Measurements from ENCODE around the gene NFKBIE. TPM values are rescaled to one million over a fixed set of nuclear protein-coding genes. Genes with fewer than 3 reads are reported as not detected.

Gene NFKBIE
- total and polyA plus RNA-seq, 9 of the 15 experiments (the other 6 are each of a cell fraction or from before 2014, with no cell fraction given), result 2.1 to 16.4 (median 11.7) TPM

GRCh38 chr6:44257025-44257752 is 8.2 kb downstream of the NFKBIE start, which contains the start of gene SLC35B2 (continued):
- TF ChIP-seq ZNF318 (IDR thresholded peaks at IDR 0.05; ENCODE audit: borderline replicate concordance in 1 of 2, low read depth in 1 of 2) (no peak), ZFP1 (CRISPR knock-in tag; IDR thresholded peaks at IDR 0.05) (no peak), THRAP3 (IDR thresholded peaks at IDR 0.05; ENCODE audit: borderline replicate concordance) (no peak), KLF6 (CRISPR knock-in tag; IDR thresholded peaks at IDR 0.05; ENCODE audit: borderline replicate concordance) (no peak; the same call in 1 of the 2 replicates), C11orf30 (IDR thresholded peaks at IDR 0.05; ENCODE audit: low read depth) (peak; percentile 83), ZSCAN32 (CRISPR knock-in tag; IDR thresholded peaks at IDR 0.05) (no peak; the same call in 1 of the 2 replicates), ZKSCAN8 (CRISPR knock-in tag; IDR thresholded peaks at IDR 0.05) (no peak), HOXB6 (CRISPR knock-in tag; IDR thresholded peaks at IDR 0.05; ENCODE audit: borderline replicate concordance) (no peak), E2F3 (CRISPR knock-in tag; IDR thresholded peaks at IDR 0.05) (no peak), SMARCA5 (IDR thresholded peaks at IDR 0.05) (no peak), ZNF431 (CRISPR knock-in tag; IDR thresholded peaks at IDR 0.05) (peak; percentile 71), SMAD1 (IDR thresholded peaks at IDR 0.05; ENCODE audit: low read depth, low read length, partially characterized antibody) (no peak), ARID2 (IDR thresholded peaks at IDR 0.05) (no peak), ILK (tag; IDR thresholded peaks at IDR 0.05; ENCODE audit: borderline replicate concordance, low read depth) (no peak), ZBTB12 (CRISPR knock-in tag; IDR thresholded peaks at IDR 0.05) (no peak), ETS2 (tag; IDR thresholded peaks at IDR 0.05; ENCODE audit: borderline replicate concordance, poor library complexity, severe bottlenecking) (no peak), SUPT5H (IDR thresholded peaks at IDR 0.05) (peak; percentile 70), TFAM (CRISPR knock-in tag; conservative IDR thresholded peaks at IDR 0.05) (no peak), ESRRB (CRISPR knock-in tag; IDR thresholded peaks at IDR 0.05; ENCODE audit: borderline replicate concordance) (no peak)
